ENCODE results near the gene CEP20.
"Not testable (repeated sequence)": the region's sequence is repeated elsewhere in the genome, so short reads cannot be mapped to it uniquely, and the experiment has no call there.

The CEP20 gene, protein sequence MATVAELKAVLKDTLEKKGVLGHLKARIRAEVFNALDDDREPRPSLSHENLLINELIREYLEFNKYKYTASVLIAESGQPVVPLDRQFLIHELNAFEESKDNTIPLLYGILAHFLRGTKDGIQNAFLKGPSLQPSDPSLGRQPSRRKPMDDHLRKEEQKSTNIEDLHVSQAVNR

DNA sequence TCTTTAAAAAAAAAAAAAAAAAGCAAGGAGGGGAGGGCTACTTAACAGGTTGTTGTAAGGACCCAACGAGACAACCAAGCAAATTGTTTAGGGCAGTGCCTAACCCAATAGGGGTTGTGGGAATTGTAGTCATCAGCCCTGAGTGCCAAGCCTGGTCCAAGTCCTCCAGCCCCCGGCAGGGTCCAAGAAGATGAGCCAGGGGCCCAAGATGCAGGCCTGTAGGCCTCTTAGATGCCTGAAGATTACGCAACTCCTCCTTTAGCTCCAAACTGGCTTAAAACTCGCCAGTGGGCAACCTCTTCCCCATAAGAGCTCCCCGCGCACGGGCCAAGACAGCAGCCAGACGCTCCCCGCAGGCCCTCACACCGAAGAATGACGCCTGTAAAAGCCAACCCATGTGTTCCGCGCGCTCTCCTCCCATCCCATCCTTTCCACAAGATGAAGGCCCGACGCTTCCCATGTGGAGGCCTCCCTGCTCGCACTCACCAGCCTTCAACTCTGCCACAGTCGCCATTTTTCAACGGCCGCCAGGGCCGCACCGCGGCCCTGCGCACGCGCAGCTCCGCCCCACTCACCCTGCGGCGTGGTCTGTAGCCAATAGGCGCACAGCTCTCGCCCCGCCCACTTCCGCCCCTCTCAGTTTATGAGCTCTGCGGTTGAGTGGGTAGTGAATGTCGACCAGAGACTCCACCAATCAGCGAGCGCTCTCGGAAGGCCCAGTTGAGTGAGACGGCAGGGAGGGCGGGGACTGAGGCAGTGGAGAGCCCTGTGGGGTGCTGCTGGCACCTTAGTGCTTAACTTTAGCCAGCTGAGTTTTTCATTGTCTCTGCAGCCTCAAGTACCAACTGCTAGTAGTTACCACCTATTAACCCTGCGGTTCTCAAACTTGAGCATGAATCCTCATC is at the start of gene CEP20:
Gene CEP20, minus strand, starts transcription at position 532 of the 905 bp plus-strand sequence. Its CDS starts 18 bp downstream, at position 514.
- peak; percentile 99 to 100 for DNase-seq (ENCODE audit: low read depth in 1 of 2, low spot score in 1 of 2)

DNA sequence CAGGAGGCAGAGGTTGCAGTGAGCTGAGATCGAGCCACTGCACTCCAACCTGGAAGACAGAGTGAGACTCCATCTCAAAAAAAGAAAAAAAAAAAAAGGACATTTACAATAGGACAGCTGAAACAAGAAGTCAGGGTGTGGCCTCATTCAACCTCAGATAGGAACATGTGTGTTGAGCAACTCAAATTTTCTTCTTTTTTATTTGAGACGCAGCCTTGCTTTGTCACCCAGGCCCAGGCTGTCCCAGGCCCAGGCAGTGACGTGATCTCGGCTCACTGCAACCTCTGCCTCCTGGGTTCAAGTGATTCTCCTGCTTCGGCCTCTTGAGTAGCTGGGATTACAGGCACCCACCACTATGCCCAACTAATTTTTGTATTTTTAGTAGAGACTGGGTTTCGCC is 48.4 kb upstream of the CEP20 start:
- DNase-seq (ENCODE audit: low read depth in 1 of 2, low spot score in 1 of 2) = not testable (repeated sequence)

DNA sequence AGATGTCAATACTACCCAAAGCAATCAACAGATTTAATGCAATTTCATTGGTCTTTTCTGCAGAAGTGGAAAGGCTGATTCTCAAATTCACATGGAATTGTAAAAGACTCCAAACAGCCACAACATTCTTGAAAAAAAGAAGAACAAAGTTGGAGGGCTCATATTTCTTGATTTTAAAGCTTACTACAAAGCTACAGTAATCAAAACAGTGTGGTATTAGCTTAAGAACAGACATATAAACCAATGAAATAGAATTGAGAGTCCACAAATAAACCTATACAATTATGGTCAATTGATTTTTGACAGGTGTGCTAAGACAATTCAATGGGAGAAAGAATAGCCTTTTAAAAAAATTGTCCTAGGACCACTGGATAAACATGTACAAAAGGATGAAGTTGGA is 46.6 kb upstream of the CEP20 start:
- no peak for DNase-seq (ENCODE audit: low read depth in 1 of 2, low spot score in 1 of 2)

DNA sequence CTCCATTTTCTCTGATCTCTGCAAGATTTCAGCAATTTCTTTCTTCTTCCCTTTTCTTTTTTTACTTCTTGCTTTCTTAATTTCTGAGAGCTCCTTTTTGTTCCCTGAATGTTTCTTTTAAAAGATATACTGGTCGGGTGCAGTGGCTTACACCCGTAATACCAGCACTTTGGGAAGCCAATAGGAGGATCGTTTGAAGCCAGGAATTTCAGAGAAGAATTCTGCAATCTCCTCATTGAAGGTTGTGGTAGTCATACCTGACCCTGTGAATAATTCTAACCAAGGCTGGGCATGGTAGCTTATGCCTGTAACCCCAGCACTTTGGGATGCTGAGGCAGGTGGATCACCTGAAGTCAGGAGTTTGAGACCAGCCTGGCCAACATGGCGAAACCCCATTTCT is 45.4 kb upstream of the CEP20 start:
- no peak for DNase-seq (ENCODE audit: low read depth in 1 of 2, low spot score in 1 of 2)

DNA sequence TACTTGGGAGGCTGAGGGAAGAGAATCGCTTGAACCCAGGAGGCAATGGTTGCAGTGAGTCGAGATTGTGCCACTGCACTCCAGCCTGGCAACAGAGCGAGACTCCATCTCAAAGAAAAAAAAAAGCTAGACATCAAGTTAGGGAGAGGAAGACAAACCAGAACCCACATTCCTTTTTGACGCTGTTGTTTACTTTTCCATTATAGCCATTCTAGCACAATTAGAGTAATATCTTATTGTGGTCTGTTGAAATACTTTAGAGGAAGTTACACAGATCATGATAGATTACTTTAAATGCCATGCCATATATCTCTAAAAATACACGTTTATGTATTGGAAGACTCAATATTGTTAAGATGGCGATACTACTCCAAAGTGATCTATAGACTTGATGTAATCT is 44.5 kb upstream of the CEP20 start:
- no peak for DNase-seq (ENCODE audit: low read depth in 1 of 2, low spot score in 1 of 2)

DNA sequence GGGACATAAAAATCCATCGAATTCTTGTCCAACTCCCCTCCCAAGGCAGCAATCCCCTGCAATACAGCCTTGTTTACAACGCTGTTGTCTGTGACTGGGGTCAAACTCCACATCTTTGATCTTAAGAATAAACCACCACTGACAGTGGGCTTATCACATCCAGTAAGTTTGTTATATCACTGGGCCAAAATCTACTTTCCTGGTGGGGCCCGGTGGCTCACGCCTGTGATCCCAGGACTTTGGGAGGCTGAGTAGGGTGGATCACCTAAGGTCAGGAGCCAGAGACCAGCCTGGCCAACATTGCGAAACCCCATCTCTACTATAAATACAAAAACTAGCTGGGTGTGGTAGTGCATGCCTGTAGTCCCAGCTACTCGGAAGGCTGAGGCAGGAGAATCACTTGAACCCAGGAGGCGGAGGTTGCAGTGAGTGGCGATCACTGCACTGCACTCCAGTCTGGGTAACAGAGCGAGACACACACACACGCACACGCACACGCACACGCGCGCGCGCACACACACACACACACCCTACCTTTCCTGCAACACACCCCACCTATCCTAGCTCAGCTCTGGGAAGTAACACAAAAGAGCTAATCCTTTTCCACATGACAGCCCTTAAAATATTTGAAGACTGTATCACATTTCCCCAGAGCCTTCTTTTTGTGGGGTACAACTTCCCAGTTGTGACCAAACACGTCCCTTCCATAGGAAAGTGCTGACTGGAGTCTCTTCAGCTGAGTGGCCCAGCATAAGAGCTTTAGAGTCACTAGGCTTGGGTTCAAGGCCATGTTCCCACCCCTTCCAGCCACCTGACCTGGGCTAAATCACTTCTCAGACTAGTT is 40.1 kb upstream of the CEP20 start:
- no peak for DNase-seq (ENCODE audit: low read depth in 1 of 2, low spot score in 1 of 2)

DNA sequence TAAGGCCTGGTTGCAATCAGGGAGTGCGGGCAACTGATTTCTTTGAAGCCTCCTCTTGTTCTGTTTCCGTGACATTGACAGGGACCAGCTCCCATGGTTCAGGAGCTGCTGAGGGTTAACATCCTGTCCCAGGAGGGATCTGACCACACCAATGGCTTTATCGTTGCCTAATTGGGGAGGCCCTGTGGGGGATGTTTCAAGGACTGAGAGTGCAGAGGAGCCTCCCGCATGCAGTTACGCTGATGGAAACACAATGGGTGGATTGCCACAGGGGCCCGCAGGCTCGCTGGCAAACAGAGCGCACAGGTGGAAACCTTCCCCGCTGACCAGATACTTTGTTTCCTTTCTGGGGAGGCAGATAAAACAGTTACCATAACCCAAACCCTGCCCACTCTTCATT is 37.2 kb upstream of the CEP20 start:
- no peak for DNase-seq (ENCODE audit: low read depth in 1 of 2, low spot score in 1 of 2)

DNA sequence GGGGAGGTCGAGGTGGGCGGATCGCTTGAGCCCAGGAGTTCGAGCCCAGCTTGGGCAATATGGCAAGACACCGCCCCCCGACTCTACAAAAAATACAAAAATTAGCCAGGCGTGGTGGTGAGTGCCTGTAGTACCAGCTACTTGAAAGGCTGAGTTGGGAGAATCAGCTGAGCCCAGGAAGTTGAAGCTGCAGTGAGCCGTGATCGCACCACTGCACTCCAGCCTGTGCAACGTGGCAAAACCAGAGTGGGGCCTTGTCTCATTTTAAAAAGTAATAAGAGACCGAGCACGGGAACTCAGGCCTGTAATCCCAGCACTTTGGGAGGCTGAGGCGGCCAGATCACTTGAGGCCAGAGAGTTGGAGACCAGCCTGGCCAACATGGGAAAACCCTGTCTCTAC is 36.6 kb upstream of the CEP20 start:
- DNase-seq (ENCODE audit: low read depth in 1 of 2, low spot score in 1 of 2) = no peak

DNA sequence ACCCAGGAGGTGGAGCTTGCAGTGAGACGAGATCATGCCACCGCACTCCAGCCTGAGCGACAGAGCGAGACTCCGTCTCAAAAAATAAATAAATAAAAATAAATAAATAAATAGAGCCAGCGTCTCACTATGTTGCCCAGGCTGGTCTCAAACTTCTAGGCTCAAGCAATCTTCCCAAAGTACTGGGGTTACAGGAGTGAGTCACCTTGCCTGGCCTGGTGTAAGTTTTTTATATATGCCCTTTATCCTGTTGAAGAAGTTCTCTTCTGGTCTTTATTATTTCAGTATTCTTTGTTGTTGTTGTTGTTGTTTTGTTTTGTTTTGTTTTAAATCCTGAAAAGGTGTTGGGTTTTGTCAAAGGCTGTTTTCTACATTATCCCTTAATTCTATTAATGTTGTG is 30.9 kb upstream of the CEP20 start:
- no peak for DNase-seq (ENCODE audit: low read depth in 1 of 2, low spot score in 1 of 2)

DNA sequence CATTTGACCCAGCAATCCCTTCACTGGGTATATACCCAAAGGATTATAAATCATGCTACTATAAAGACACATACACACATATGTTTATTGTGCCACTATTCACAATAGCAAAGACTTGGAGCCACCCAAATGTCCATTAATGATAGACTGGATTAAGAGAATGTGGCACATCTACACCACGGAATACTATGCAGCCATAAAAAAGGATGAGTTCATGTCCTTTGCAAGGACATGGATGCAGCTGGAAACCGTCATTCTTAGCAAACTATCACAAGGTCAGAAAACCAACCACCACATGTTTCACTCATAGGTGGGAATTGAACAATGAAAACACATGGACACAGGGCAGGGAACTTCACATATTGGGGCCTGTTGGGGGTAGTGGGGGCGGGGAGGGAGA is 29.9 kb upstream of the CEP20 start:
- not testable (repeated sequence) for DNase-seq (ENCODE audit: low read depth in 1 of 2, low spot score in 1 of 2)

DNA sequence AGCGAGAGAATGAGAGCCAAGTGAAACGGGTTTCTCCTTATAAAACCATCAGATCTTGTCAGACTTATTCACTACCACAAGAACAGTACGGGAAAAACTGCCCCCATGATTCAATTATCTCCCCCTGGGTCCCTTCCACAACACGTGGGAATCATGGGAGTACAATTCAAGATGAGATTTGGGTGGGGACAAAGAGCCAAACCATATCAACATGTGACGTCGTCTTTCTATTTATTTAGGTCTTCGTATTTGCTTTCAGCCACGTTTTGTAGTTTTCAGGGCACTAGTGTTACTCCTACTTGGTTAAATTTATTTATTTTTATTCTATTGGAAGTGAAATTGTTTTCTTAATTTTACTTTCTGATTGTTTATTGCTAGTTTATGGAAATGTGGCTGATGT is 27.9 kb upstream of the CEP20 start:
- no peak for DNase-seq (ENCODE audit: low read depth in 1 of 2, low spot score in 1 of 2)

DNA sequence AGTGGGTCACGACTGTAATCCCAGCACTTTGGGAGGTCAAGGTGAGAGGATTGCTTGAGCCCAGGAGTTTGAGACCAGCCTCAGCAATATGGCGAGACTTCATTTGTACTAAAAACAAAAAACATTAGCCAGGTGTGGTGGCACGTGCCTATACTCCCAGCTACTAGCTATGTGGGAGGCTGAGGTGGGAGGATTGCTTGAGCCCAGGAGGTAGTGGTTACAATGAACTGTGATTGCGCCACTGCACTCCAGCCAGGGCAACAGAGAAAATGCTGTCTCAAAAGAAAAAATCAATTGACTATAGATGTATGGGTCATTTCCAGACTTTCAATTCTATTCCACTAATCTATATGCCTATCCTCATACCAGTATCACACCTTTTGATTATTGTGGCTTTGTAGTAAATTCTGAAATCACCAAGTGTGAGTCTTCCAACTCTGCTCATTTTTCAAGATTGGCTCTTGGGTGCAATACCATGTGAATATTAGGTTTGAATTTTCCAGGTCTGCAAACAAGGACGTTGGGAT is 27.2 kb upstream of the CEP20 start:
- DNase-seq (ENCODE audit: low read depth in 1 of 2, low spot score in 1 of 2) = no peak

DNA sequence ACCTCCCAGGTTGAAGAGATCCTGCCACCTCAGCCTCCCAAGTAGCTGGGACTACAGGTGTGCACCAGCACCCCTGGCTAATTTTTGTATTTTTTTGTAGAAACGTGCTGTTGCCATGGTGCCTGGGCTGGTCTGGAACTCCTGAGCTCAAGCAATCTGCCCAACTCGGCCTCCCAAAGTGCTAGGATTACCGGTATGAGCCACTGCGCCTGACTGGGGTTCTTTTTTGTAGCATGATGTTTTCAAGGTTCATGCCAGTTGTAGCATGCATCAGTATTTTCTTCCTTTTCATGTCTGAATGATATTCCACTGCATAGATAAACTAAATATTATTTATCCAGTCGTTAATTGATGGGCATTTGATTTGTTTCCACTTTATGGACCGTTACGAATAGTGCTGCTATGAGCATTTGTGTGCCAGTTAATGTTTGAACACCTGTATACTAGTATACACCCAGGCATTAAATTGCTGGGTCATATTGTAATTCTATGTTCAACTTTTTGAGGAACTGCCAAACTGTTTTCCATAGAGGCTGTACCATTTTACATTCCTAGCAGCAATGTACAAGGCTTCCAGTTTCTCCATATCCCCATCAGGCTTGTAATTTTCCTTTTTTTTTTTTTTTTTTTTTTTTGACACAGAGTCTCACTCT is 24.8 kb upstream of the CEP20 start:
- no peak for DNase-seq (ENCODE audit: low read depth in 1 of 2, low spot score in 1 of 2)

DNA sequence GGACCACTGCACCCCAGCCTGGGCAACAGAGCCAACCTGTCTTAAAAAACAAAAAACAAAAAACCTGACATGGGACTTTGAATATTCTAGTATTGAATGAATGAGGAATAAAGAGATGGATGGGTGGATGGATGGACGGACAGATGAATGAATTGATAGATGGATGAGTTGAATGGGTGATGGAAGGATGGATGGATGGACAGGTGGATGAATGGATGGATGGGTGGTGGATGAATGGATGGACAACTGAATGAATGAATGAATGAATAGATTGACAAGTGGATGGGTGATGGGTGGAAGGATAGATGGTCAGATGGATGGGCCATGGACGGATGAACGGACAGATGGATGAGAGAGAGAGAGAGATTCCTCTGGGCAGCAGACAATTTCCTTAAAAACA is 22.8 kb upstream of the CEP20 start:
- no peak for DNase-seq (ENCODE audit: low read depth in 1 of 2, low spot score in 1 of 2)

DNA sequence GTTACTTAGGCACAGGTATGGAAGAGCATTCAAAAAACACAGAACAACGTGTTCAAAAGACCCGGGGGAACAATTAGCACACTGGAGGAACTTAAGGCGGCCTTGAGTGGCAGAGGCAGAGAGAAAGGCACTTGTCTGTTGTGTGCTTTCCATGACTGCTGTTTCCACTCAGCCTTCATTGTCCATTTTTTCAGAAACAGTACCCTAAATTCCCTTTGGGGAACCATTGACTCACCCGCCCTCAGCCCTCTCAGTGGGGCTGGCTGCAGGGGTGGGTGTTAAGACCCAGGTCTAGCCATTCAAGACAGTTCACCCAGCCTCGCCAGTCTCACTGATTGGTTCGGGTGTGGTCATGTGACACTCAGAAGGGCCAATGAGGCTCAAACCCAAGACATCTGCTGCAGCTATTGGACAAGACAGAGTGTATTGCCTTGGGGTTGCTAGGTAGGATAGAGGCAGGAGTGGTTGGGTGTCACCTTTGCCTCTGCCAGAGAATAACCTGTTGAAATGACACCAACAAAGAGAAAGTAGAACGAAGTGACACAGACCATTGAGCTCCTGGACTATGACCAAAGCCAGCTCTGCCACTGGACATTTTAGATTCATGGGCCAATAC is 19.6 kb upstream of the CEP20 start:
- DNase-seq (ENCODE audit: low read depth in 1 of 2, low spot score in 1 of 2) = no peak

DNA sequence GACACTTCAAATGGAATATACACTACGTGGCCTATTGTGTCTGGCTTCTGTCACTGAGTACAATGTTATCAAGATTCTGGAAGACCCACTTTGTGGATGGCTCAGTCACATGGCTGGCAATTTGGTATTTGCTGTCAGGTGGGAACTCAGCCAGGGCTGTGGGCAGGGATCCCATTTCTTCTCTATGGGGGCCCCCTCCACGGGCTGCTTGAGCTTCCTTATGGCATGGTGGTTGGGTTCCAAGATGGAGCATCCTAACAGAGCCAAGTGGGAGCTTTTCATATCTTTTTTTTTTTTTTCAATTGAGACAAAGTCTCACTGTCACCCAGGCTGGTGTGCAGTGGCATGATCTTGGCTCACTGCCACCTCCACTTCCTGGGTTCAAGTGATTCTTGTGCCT is 18.0 kb upstream of the CEP20 start:
- DNase-seq (ENCODE audit: low read depth in 1 of 2, low spot score in 1 of 2) = no peak

DNA sequence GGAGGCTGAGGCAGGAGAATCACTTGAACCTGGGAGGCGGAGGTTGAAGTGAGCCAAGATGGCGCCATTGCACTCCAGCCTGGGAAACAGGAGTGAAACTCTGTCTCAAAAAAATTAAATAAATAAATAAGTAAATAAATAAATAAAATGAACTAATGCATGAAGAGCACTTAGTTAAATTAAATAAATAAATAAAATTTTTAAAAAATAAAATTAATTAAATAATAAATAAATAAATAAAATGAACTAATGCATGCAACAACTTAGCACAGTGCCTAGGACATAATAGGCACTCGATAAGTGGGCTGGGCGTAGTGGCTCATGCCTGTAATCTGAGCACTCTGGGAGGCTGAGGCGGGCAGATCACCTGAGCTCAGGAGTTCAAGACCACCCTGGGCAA is 15.6 kb upstream of the CEP20 start:
- no peak for DNase-seq (ENCODE audit: low read depth in 1 of 2, low spot score in 1 of 2)

DNA sequence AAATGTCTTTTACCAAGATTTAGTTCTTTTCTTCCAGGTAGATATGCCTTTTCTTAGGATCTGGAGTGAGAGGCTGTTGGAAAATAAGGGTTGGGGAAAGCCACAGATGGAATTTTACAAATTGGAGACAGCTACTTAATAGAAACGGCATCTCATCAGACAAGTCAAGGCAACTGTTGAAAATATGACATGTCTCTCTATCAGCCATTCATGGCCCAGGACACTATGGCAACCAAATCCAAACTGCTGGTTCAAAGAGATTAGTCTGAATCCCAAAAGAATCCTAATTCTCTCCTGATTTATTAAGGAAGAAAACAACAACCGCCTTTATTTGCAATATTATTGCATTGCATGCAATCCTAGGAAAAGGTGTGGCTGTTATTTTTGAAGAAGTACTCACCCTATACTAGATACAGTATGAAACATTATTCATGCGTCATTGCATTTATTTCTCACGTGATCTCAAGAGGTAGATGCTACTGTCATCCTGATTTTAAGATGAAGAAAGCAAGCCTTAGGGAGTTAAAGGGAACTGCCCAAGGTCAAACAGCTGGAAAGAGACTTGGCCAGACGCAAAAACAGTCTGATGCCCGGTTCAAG is 12.6 kb upstream of the CEP20 start:
- DNase-seq (ENCODE audit: low read depth in 1 of 2, low spot score in 1 of 2) = no peak

DNA sequence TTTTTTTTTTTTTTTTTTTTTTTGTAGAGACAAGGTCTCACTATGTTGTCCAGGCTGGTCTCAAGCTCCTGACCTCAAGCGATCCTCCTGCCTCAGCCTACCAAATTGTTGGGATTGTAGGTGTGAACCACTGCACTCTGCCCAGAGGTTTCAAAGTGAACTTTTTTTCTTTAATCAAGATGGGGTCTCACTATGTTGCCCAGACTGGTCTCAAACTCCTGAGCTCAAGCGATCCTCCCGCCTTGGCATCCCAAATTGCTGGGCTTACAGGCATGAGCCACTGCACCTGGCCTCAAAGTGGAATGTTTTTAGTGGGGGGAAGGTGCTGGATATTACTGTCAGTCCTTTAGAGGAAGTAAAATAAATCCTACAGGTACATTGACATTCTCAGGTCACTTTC is 12.0 kb upstream of the CEP20 start:
- no peak for DNase-seq (ENCODE audit: low read depth in 1 of 2, low spot score in 1 of 2)

DNA sequence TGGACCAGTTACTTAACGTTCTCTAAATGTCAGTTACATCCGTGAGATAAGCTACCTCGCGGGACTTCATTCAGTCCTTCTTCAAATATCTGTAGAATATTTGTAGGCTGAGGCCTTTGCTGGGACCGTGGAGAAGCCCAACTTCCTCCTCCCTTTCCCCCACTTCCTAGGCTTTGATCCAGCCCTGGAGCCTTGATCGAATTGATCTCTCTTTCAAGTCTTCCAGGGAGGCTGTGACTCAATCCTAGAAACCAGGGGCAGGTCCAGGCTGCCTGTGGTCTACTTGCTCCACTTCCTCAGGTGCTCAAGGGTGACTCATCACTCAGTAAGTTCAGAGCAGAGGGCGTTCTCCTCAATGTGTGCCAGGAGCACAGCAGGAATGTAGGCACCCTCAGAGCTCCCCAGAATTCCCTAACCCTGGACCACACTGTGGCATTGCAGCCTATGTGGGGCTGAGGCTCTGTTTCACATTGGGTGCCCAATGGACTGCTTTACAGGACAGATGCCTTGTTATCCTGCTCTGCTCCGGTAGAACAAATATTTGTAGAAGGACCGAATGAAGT is 11.2 kb upstream of the CEP20 start:
- DNase-seq (ENCODE audit: low read depth in 1 of 2, low spot score in 1 of 2) = no peak
